HG03521 (cell line): ENCODE measurements around the gene PLEKHF1.
A peak's percentile ranks its signal among the peaks of the same experiment; 100 is the strongest.
"Not testable (repeated sequence)": the region's sequence is repeated elsewhere in the genome, so short reads cannot be mapped to it uniquely, and the experiment has no call there.

ENCODE experiments used
- ATAC-seq: cut with Tn5 transposase; IDR thresholded peaks from one replicate; pipeline ENCODE4 v1.9.1; 2021; ENCODE audit warnings: mild to moderate bottlenecking, moderate library complexity; ENCODE audit not compliant: unreplicated experiment

PLEKHF1 gene

GRCh38 chr19:29663861-29664752 lies 1.2 kb upstream of the PLEKHF1 start:
- no peak for ATAC-seq

DNA sequence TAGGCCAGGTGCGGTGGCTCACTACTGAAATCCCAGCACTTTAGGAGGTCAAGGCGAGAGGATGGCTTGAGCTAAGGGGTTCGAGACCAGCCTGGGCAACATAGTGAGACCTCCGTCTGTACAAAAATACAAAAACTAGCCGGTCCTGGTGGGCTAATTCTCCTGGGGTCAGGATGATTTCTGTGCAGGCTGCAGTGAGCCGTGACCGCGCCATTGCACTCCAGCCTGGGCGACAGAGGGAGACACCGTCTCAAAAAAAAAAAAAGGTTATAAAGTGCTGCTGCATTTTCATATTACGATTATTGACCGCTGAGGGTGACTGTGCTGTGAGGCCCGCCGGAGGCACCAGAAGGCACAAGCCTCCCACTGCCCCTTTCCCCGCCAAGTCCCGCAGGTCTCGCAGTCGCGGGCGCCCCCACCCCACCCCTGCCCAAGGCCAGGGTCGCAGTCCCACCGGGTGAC lies 477 bp upstream of the PLEKHF1 start:
- no peak for ATAC-seq

DNA sequence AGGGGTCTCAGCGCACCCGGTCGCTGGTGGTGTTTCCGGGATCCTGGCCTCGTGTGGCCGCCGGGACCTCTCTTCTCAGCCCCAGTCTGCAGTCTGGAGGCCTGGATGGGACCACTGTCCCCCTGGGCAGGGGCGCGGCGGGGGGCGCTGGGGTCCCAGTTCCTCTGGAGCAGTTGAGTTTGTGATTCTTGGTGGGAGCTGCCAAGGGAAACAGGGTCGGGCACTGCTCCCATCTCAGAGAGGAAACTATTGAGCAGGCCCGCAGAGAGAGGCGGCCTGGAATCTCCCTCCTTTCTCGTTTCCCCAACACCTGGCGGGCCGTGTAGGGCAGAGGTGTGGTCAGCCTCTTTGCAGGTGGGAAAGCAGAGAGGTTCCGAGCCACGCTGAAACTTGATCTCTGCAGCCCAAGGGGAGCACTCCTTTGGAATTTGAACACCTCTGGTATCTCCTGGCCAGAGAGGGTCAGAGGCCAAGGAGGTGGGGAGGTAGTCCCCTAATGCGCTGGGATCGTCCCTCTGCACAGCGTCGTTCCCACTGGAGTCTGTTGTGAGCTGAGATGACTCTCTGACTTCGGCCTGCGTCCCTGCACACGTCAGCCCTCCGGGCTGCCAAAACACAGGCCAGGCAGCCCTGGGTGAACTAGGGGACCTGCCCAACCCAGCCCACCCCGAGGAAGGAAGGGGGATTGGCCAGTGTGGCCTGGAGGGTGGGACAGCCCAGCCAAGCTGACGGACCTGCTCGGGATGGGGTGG lies 741 bp downstream of the PLEKHF1 start:
- ATAC-seq, result peak; percentile 4

GRCh38 chr19:29666578-29667386 lies 1.5 kb downstream of the PLEKHF1 start:
- ATAC-seq, result no peak

- no peak for ATAC-seq
Observed at GRCh38 chr19:29667387-29667783, 2.1 kb downstream of the PLEKHF1 start.

DNA sequence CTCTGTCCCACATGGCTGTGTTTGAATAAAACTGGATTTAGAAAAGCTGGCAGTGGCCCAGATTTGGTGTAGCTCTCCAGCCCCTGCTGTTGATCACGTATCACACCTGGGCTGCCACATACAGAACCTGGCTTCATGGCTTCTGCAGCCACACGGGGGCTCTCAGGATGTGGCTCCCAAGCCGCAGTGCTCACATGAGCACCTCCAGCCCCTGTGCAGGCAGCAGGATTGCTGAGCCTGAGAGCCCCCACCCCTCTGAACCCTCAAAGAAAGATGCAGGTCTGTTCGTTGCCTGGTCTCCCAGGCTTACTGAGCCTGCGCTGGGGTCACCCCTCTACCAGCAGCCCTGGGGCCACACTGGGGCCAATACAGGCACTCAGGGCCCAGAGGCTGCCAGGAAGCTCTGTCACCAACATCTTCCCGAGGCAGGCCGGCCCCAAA lies 2.7 kb downstream of the PLEKHF1 start:
- no peak for ATAC-seq

- ATAC-seq, result no peak
Observed at GRCh38 chr19:29668746-29669609, 3.7 kb downstream of the PLEKHF1 start.

- ATAC-seq, result no peak
Observed at GRCh38 chr19:29670255-29670654, 5.0 kb downstream of the PLEKHF1 start.

- ATAC-seq, result not testable (repeated sequence)
Observed at GRCh38 chr19:29671026-29671392, 5.7 kb downstream of the PLEKHF1 start.

DNA sequence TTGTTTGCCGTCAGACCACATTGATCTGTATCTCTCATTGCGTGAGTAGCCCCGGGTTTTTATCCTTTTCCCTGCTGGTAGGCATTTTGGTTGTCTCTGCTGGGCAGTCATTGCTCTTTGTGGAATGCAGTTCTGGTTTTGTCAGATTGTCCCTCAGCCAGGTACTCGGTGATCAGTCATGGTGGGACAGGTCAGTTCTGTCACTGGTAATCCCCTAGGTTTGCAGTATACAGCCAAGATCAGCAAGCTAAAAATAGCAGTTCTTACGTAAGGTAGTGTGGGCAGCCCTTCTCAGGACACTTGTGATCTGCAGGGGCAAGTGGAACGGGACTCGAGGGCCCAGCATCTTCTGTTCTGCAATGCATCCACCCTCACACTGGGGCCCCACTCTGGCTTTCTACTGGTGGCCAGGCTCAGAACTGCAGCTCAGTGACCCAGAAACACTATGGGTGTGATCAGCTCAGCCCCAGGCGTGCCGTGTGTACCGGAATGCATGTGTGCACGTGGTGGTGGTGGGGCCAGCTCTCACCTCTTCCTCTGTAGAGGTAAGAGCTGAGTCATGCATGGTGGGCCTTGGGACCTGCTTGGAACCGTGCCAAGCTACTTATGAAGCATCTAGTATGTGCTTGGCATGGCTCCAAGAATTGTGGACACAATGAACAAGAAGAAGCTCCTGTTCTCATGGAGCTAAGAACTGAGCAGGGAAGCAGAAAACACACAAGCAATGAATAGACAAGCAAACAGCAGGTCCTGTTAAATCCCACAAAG lies 6.3 kb downstream of the PLEKHF1 start:
- peak; percentile 79 for ATAC-seq

GRCh38 chr19:29672319-29672932 lies 7.2 kb downstream of the PLEKHF1 start:
- ATAC-seq, result no peak

DNA sequence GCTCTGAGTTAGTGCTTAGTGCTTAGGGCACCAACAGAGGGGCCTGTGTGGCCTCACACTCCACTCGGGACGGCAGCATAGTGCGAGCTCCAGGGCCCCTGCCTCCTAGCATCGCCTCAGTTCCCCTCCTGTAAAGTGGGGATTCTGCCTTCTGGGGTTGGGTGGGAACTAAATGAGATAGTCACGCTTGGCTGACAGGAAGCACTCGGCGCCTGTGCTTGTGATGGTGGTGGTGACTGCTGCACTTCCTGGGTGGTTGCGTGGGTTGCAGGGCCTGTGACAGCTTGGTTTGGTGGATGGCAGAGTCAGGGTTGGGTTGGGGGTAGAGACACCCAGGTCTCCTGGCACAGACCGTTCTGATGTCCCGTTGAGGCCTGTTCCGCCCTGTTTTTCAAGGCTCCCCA lies 7.7 kb downstream of the PLEKHF1 start:
- no peak for ATAC-seq

GRCh38 chr19:29673451-29674371 lies 8.4 kb downstream of the PLEKHF1 start:
- no peak for ATAC-seq

GRCh38 chr19:29674374-29675119 lies 9.3 kb downstream of the PLEKHF1 start:
- ATAC-seq, result no peak

GRCh38 chr19:29675120-29675649 lies 9.9 kb downstream of the PLEKHF1 start:
- no peak for ATAC-seq

- ATAC-seq, result no peak
Observed at GRCh38 chr19:29675650-29676186, 10.5 kb downstream of the PLEKHF1 start.

DNA sequence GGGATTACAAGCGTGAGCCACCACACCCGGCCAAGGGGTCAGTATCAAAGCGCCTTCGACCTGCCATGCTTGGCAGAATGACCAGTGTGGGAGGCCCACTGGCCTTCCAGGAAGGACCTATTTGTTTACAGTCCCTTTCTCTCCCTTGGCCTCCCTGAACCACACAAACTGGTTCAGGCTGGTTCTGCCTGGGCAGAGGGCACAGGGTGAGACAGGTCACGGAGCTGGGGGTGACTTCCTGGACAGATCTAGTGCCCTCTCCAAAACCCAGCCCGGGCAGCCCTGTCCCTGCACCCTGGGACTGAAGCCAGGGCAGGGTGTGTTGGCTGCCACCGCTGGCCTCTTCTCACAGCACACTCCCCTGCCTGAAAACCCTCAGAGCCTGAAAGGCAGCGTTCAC lies 11.3 kb downstream of the PLEKHF1 start:
- no peak for ATAC-seq
